Smooth muscle cell (in vitro differentiated cells): ENCODE data around the gene NTMT2. TPM values are rescaled to one million over a fixed set of nuclear protein-coding genes. Genes with fewer than 3 reads are reported as not detected.

Source experiments
- DNase-seq: peaks from one replicate; lab custom pipeline; 2025; ENCODE audit not compliant: unreplicated experiment; lab: John Stamatoyannopoulos, UW
- H2AFZ ChIP-seq: fragments of 200-600 bp; sonication (generic); 2 replicates; pipeline ENCODE4 v1.6.0; 2016; ENCODE audit warnings: antibody characterized with exemption, low read depth, mild to moderate bottlenecking
- H3F3A ChIP-seq: fragments of 200-600 bp; sonication (generic); 2 replicates; pipeline ENCODE4 v1.6.0; 2017; ENCODE audit warnings: antibody characterized with exemption, low read depth
- H3K27ac ChIP-seq: fragments of 200-600 bp; sonication (generic); 2 replicates; pipeline ENCODE4 v1.5.1; 2016; ENCODE audit warnings: low read depth, mild to moderate bottlenecking
- H3K27me3 ChIP-seq: fragments of 200-600 bp; sonication (generic); 2 replicates; pipeline ENCODE4 v1.6.1; 2016; ENCODE audit warnings: low read depth, mild to moderate bottlenecking
- H3K36me3 ChIP-seq: fragments of 200-600 bp; sonication (generic); 2 replicates; pipeline ENCODE4 v1.5.1; 2016; ENCODE audit warnings: low read depth
- H3K4me1 ChIP-seq: fragments of 200-600 bp; sonication (generic); 2 replicates; pipeline ENCODE4 v1.5.1; 2016; ENCODE audit warnings: low read depth
- H3K4me2 ChIP-seq: fragments of 200-600 bp; sonication (generic); 2 replicates; pipeline ENCODE4 v1.6.0; 2016; ENCODE audit warnings: mild to moderate bottlenecking
- H3K4me3 ChIP-seq: fragments of 200-600 bp; sonication (generic); 2 replicates; pipeline ENCODE4 v1.5.1; 2016; ENCODE audit warnings: mild to moderate bottlenecking
- H3K79me2 ChIP-seq: fragments of 200-600 bp; sonication (generic); 2 replicates; pipeline ENCODE4 v1.6.0; 2016; ENCODE audit warnings: low read depth, mild to moderate bottlenecking
- H3K9ac ChIP-seq: fragments of 200-600 bp; sonication (generic); 2 replicates; pipeline ENCODE4 v1.6.0; 2016; ENCODE audit warnings: low read depth
- H3K9me3 ChIP-seq: fragments of 200-600 bp; sonication (generic); replicated peaks from 2 replicates; pipeline ENCODE4 v1.5.1; 2016; ENCODE audit warnings: low read depth
- H4K20me1 ChIP-seq: fragments of 200-600 bp; sonication (generic); 2 replicates; pipeline ENCODE4 v1.6.0; 2016; ENCODE audit warnings: low read depth
- WGBS: methylation state at CpG from one replicate; pipeline ENCODE4 v1.1.7; 2016; ENCODE audit warnings: low lambda C conversion rate; 5-methylcytosine and 5-hydroxymethylcytosine counted together
- polyA plus RNA-seq: library from polyadenylated mRNA; unstranded; fragments of >200 nt; fragmentation: Nextera tagmentation; extraction: Ambion mirVana; gene quantifications from 2 replicates; pipeline ENCODE4 v1.2.1, GENCODE V29; 2016
- total RNA-seq: library from RNA; depleted of rRNA; stranded (reverse); fragments of >200 nt; gene quantifications from 2 replicates; pipeline ENCODE4 v1.2.3, GENCODE V29; 2014
- TF ChIP-seq, protein P1 (sequence below): fragments of 200-600 bp; sonication (generic); IDR thresholded peaks from 2 replicates; pipeline ENCODE4 v1.5.1; 2017; ENCODE audit warnings: borderline replicate concordance, mild to moderate bottlenecking, antibody characterized with exemption; ENCODE audit not compliant: insufficient read depth, poor library complexity, severe bottlenecking

NTMT2 gene
- total and polyA plus RNA-seq, 2 experiments from 2014 or later: 0.21 TPM; not detected in 1

- Histone ChIP-seq H3K9me3 (no peaks in the 10 kb centered on the region), H3K27ac (no peak overlapping the region), H3K9ac (no peak overlapping the region), H3K4me1 (no peaks in the 10 kb centered on the region), H3K4me2 (no peak overlapping the region), H3K36me3 (no peaks in the 10 kb centered on the region), H3K27me3 (no peaks in the 10 kb centered on the region), H2AFZ (no peak overlapping the region), H3K79me2 (no peaks in the 10 kb centered on the region), H4K20me1 (no peaks in the 10 kb centered on the region), H3F3A (no peaks in the 10 kb centered on the region), H3K4me3 (no peak overlapping the region)
- no peak for DNase-seq
- TF ChIP-seq, protein P1, sequence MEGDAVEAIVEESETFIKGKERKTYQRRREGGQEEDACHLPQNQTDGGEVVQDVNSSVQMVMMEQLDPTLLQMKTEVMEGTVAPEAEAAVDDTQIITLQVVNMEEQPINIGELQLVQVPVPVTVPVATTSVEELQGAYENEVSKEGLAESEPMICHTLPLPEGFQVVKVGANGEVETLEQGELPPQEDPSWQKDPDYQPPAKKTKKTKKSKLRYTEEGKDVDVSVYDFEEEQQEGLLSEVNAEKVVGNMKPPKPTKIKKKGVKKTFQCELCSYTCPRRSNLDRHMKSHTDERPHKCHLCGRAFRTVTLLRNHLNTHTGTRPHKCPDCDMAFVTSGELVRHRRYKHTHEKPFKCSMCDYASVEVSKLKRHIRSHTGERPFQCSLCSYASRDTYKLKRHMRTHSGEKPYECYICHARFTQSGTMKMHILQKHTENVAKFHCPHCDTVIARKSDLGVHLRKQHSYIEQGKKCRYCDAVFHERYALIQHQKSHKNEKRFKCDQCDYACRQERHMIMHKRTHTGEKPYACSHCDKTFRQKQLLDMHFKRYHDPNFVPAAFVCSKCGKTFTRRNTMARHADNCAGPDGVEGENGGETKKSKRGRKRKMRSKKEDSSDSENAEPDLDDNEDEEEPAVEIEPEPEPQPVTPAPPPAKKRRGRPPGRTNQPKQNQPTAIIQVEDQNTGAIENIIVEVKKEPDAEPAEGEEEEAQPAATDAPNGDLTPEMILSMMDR: no peak
Observed at GRCh38 chr1:170205301-170205700, 59.5 kb downstream of the NTMT2 start.

- no peaks in the 10 kb centered on the region for H3K36me3 ChIP-seq
- H3K9ac ChIP-seq: no peak overlapping the region
- H4K20me1 ChIP-seq: no peaks in the 10 kb centered on the region
- no peak overlapping the region for H2AFZ ChIP-seq
- H3K79me2 ChIP-seq: no peaks in the 10 kb centered on the region
- DNase-seq: no peak
- TF ChIP-seq, protein P1: no peak
- H3K4me3 ChIP-seq: no peak overlapping the region
- no peak overlapping the region for H3K4me2 ChIP-seq
- H3K4me1 ChIP-seq: no peaks in the 10 kb centered on the region
- H3K27me3 ChIP-seq: no peaks in the 10 kb centered on the region
- no peaks in the 10 kb centered on the region for H3F3A ChIP-seq
- no peak overlapping the region for H3K27ac ChIP-seq
- no peaks in the 10 kb centered on the region for H3K9me3 ChIP-seq
Observed at GRCh38 chr1:170209125-170209524, 63.4 kb downstream of the NTMT2 start.

DNA sequence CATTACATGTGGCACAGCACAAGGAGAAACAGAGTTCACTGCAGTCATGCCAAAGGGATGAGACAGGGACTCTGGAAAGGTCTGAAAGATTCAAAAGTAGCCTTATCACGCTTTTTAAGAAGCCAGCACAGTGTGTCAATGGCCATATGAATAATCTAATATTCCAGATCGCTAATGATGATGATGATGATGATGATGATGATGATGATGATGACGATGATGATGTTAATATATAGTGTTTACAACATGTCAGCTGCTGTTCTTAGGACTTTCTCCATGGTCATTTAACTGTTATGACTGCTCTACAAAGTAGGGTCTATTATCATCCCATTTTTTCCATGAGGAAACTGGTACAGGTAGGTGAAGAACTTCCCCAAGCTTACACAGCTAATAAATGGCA lies 64.4 kb downstream of the NTMT2 start:
- Histone ChIP-seq H3K79me2 (no peaks in the 10 kb centered on the region), H3F3A (no peaks in the 10 kb centered on the region), H3K27me3 (no peaks in the 10 kb centered on the region), H3K4me3 (no peak overlapping the region), H3K27ac (no peak overlapping the region), H3K4me1 (no peaks in the 10 kb centered on the region), H3K9me3 (no peaks in the 10 kb centered on the region), H3K9ac (no peak overlapping the region), H3K4me2 (no peak overlapping the region), H2AFZ (no peak overlapping the region), H3K36me3 (no peaks in the 10 kb centered on the region), H4K20me1 (no peaks in the 10 kb centered on the region)
- TF ChIP-seq, protein P1: no peak
- 82% methylated on average over 3 of the region's 3 CpGs for WGBS
- no peak for DNase-seq

- Histone ChIP-seq H3K4me1 (no peaks in the 10 kb centered on the region), H3K4me2 (peak overlapping the region; percentile 71), H3K36me3 (no peaks in the 10 kb centered on the region), H3K4me3 (no peak overlapping the region), H3K9ac (no peak overlapping the region), H3K9me3 (no peaks in the 10 kb centered on the region), H3K79me2 (no peaks in the 10 kb centered on the region), H4K20me1 (no peaks in the 10 kb centered on the region), H3F3A (no peaks in the 10 kb centered on the region), H2AFZ (peak overlapping the region; percentile 17), H3K27ac (no peak overlapping the region), H3K27me3 (no peaks in the 10 kb centered on the region)
- no peak for DNase-seq
- TF ChIP-seq, protein P1: no peak
- 95% methylated on average over 6 of the region's 6 CpGs for WGBS
Observed at GRCh38 chr1:170213596-170213995, 67.8 kb downstream of the NTMT2 start.
